Measurements from ENCODE around the gene IFI27L2. TPM values are rescaled to one million over a fixed set of nuclear protein-coding genes. Genes with fewer than 3 reads are reported as not detected.

The IFI27L2 gene
- total RNA-seq, 1 experiment from 2014 or later: 68.9 TPM

GRCh38 chr14:94124582-94125377 lies 4.6 kb downstream of the IFI27L2 start:
- DNase-seq (ENCODE audit: extremely low read depth, low read depth): no peak

GRCh38 chr14:94123868-94124267 lies 5.5 kb downstream of the IFI27L2 start:
- DNase-seq (ENCODE audit: extremely low read depth, low read depth): no peak

DNA sequence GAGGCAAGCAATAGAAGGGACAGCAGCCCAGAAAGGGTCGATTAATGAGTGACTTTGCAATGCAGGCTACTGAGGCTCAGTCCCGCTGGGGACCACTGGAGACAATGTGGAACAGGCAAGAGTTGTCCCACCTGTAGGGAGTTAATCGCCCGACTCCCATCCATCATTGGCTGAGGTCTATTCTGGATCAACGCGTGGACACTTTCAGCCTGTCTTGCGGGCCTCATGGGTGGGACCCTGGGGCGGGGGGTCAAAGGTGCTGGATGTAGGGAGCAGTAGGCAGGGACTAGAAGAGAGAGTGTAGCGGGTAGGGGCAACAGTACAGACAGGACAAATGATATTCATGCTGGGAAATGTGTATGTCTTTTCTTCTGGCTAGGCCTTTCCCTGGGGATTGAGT lies 6.1 kb downstream of the IFI27L2 start:
- no peak for DNase-seq (ENCODE audit: extremely low read depth, low read depth)

- no peak for DNase-seq (ENCODE audit: extremely low read depth, low read depth)
Measured at GRCh38 chr14:94122438-94122837, 7.0 kb downstream of the IFI27L2 start.

DNA sequence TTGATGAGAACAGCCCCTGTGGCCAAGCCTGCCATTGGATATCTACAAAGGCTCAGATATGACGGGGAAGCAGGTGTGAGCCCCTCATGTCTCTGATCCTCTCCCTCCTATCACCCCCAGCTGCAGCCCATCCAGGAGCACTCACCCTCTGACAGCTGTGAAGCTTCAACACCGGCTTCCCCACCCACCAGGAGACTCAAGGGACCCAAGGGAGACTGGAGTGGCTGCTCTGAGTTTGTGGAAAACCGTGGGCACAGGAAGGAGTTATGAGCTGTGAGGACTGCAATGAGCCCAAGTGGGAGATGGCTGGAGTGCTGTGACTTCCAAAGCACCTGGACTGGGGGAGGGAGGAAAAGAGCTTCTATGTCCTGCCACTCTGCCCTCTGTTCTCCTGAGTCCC lies 7.9 kb downstream of the IFI27L2 start:
- no peak for DNase-seq (ENCODE audit: extremely low read depth, low read depth)

DNA sequence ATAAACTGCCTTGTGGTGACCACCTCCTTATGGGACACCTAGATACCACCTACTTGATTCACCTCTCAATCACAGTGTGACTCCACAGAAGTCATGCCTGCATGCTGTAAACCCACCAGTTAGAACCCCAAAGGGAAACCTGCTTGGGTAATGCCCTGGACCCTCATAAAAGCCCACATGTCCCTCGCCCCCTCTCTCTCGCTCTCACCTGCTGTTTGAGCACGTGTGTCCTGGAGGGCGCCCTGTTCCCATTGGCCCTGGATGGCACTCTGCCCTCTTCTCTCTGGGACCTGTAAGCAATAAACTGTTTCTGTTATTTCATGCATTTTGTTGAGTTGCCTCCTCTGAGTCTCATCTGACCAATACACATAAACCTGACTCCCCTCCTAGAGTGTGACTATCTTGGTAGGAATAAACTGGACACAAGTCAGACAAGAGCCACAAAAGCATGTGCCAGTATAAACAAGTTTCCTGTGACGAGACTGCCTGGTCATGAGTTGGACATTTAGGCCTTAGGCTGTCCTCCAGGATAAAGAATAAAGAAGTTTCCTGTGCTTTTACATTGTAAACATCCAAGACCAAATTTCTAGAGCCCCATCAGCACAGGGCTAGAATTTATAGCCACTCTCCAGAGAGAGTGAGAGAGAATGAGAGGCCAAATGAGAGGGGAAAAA lies 8.6 kb downstream of the IFI27L2 start:
- DNase-seq (ENCODE audit: extremely low read depth, low read depth): no peak

DNA sequence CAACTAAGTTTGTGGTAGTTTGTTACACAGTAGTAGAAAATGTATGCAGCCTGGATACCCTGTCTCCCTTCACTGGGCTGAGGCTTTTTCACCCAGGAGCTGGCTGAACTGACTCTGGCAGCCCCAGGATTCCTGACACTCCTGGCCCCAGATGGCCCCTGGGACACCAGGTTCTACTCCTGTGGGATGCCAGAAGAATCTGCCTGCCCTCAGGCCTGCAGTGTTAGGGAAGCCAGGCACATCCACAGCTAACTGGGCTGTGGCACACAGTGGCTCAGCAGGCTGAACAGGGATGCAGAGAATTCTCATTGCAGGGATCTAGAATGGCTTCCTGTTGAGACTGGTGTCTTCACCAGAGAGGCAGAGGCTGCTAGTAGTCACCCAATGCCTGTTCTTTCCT lies 10.3 kb downstream of the IFI27L2 start:
- DNase-seq (ENCODE audit: extremely low read depth, low read depth): no peak

DNA sequence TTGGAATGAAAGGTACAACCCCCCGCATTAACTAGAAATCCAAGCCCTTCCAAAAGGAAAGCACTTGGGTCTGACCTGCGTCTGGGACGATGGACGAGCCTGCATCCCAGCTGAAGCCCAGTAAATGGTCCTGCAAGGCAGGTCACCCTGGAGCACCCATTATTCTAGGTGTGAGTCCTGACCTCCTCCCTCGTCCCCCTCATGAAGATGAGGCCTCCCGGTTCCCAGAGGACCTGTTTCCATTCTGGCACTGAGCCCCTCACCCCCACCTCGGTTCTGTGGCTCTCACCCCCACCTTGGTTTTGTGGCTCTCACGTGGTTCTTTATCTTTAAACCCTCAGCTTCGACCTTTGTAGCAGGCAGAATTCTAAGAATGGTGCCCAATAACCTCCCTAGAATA lies 11.5 kb downstream of the IFI27L2 start:
- no peak for DNase-seq (ENCODE audit: extremely low read depth, low read depth)

DNA sequence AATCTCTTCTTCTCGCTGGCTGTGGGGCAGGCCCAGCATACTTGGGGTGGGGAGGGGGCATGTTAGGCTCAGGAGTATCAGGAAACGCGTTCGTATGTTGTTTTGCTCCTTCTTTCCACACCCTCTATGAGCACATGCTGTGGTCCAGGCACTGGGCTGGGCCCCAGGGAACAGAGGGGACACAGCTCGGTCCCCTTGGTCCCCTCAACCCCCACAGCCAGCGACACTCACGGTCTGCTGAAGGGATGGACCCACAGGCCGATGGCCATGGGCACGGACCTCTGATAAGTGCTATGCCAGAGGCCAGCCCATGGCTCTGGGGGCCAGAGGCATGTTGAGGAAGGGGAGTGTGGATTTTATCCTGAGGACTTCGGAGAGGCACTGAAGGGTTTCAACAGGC lies 12.7 kb downstream of the IFI27L2 start:
- no peak for DNase-seq (ENCODE audit: extremely low read depth, low read depth)

- DNase-seq (ENCODE audit: extremely low read depth, low read depth): no peak
Measured at GRCh38 chr14:94115631-94116030, 13.8 kb downstream of the IFI27L2 start.

- DNase-seq (ENCODE audit: extremely low read depth, low read depth): no peak
Measured at GRCh38 chr14:94115058-94115591, 14.3 kb downstream of the IFI27L2 start.

DNA sequence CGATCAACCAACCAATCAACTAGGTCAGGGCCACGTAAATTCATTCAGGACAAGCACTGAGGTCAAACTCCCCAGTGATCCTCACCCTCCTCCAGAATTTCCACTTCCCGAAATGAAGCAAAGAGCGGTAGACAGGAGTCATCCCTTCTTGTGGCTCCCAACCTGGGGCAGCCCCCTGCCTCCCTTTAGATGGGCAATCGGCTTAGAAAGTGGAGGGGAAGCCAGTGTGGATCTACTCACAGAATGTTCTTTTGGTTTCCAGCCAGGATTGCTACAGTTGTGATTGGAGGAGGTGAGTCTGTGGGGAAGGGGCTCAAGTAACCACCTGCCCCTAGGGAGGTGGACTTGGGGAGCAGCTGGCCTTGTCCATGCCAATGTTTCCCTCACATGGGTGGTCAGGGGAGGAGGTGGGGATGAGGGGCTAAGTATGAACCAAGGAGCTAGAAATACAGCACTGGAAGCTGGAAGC lies 14.8 kb downstream of the IFI27L2 start:
- DNase-seq (ENCODE audit: extremely low read depth, low read depth): no peak

DNA sequence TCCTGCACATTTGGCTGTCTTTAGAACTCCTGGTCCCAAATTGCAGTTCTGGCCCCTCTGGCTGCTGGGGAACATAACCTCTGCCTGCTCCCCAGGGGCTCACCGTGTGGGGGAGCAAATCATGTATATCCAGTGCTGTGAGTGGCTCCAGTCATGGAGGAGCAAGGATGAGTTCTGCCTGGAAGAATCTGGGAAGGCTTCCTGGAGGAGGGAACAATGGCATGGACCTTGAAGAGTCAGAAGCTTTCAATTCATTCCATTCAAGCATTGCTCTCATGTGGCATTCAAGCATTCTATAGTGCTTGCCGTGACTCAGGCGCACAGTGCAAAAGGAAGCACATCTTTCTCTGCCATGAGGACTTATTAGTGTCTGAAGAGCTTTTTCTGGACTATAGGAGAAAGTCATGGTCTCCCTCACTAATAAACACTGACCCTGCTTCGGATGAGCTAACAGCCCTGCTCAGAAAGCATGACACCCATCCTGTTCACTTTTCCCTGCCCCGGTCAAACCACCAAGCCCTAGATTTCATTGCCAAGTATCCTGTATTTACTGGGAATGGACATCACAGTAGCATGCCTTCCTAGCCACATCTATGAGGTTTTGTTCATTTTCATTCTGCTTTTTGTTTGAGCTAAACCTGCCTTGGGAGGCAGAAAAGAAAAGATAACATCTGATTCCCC lies 15.4 kb downstream of the IFI27L2 start:
- no peak for DNase-seq (ENCODE audit: extremely low read depth, low read depth)

- no peak for DNase-seq (ENCODE audit: extremely low read depth, low read depth)
Measured at GRCh38 chr14:94113490-94113889, 15.9 kb downstream of the IFI27L2 start.

GRCh38 chr14:94113073-94113472 lies 16.3 kb downstream of the IFI27L2 start:
- no peak for DNase-seq (ENCODE audit: extremely low read depth, low read depth)

GRCh38 chr14:94112513-94113063 lies 16.8 kb downstream of the IFI27L2 start:
- DNase-seq (ENCODE audit: extremely low read depth, low read depth): no peak

GRCh38 chr14:94111276-94112095 lies 17.9 kb downstream of the IFI27L2 start:
- no peak for DNase-seq (ENCODE audit: extremely low read depth, low read depth)

- peak; percentile 36 for DNase-seq (ENCODE audit: extremely low read depth, low read depth)
Measured at GRCh38 chr14:94110552-94111181, 18.7 kb downstream of the IFI27L2 start, which contains the start of gene IFI27. Gene IFI27, plus strand, starts transcription at chr14:94110736.

DNA sequence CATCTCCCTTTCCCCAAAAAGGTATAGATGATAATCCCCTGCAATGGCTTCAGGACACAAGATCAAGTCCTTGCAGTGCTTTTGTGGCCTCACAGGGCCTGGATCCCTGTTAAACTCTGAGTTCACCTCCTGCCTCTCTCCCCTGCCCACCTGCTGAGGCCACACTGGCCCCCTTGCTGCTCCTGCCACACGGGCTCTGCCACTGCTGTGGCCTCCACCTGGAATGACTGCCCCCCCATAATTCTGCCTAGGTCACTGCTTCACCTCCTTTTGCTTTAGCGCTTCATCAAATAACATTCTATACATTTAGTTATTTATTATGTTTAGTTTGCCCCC lies 19.5 kb downstream of the IFI27L2 start:
- no peak for DNase-seq (ENCODE audit: extremely low read depth, low read depth)

GRCh38 chr14:94104731-94105130 lies 24.7 kb downstream of the IFI27L2 start:
- no peak for DNase-seq (ENCODE audit: extremely low read depth, low read depth)
